Peyer's patch (tissue), 4 donors: Measurements from ENCODE around the gene TCEANC. TPM values are rescaled to one million over a fixed set of nuclear protein-coding genes. Genes with fewer than 3 reads are reported as not detected.

ENCODE experiments used
- DNase-seq, 3 donors: peaks; one replicate each; pipeline ENCODE4 v3.0.0-alpha.2; 2017 to 2019
- H3K27ac ChIP-seq, 4 donors: fragments of 200-600 bp; sonication (generic); one replicate each; pipeline ENCODE4 v1.5.1; 2016 to 2019
- H3K27me3 ChIP-seq, 2 donors: fragments of 200-600 bp; sonication (generic); one replicate each; pipeline ENCODE4 v1.5.1; 2019
- H3K36me3 ChIP-seq, 3 donors: fragments of 200-600 bp; sonication (generic); one replicate each; pipeline ENCODE4 v1.5.1; 2016 to 2019
- H3K4me1 ChIP-seq, 4 donors: fragments of 200-600 bp; sonication (generic); one replicate each; pipeline ENCODE4 v1.5.1; 2016 to 2019
- H3K4me3 ChIP-seq, 4 donors: fragments of 200-600 bp; sonication (generic); 1 replicate in 3 of 4; 2 replicates in 1 of 4; pipeline ENCODE4 v1.5.1; 2016 to 2019; ENCODE audit warnings: mild to moderate bottlenecking in 1 of 4
- H3K9me3 ChIP-seq, 4 donors: fragments of 200-600 bp; sonication (generic); one replicate each; pipeline ENCODE4 v1.5.1; 2016 to 2019; ENCODE audit warnings: mild to moderate bottlenecking in 1 of 4
- POLR2A ChIP-seq, 2 donors: fragments of 450-650 bp; IDR thresholded peaks; one replicate each; pipeline ENCODE4 v1.5.1; 2017; ENCODE audit warnings: antibody characterized with exemption in 2 of 2, mild to moderate bottlenecking in 2 of 2, moderate library complexity in 2 of 2
- total RNA-seq, 4 donors: library from RNA; depleted of rRNA; stranded (reverse); fragments of >200 nt; gene quantifications; one replicate each; pipeline ENCODE4 v1.1.0, GENCODE V29; 2016
- TF ChIP-seq, protein P1 (sequence below), 6 experiments: fragments of 450-650 bp in 4 of 6; fragments of 200-600 bp in 2 of 6; sonication (generic) in 1 of 6; IDR thresholded peaks; one replicate each; pipeline ENCODE4 v1.5.1; 2017 to 2019; ENCODE audit warnings: antibody characterized with exemption in 6 of 6, mild to moderate bottlenecking in 3 of 6, moderate library complexity in 1 of 6

TCEANC gene
- total RNA-seq, 4 donors from 2014 or later = 2.8 to 9.1 (median 5.8) TPM

GRCh38 chrX:13689741-13690211, 36.8 kb downstream of the TCEANC start:
- Histone ChIP-seq H3K27me3 (no peaks in the 10 kb centered on the region), H3K36me3 (no peaks in the 10 kb centered on the region), H3K4me1 (peaks cover 0 to 25% (median 6%) of the 10 kb centered on the region in 4 donors), H3K27ac (peak overlapping the region; percentile 86 to 97 (median 91)), H3K9me3 (no peaks in the 10 kb centered on the region), H3K4me3 (peak overlapping the region; percentile 65 to 92 (median 79))
- TF ChIP-seq, protein P1, sequence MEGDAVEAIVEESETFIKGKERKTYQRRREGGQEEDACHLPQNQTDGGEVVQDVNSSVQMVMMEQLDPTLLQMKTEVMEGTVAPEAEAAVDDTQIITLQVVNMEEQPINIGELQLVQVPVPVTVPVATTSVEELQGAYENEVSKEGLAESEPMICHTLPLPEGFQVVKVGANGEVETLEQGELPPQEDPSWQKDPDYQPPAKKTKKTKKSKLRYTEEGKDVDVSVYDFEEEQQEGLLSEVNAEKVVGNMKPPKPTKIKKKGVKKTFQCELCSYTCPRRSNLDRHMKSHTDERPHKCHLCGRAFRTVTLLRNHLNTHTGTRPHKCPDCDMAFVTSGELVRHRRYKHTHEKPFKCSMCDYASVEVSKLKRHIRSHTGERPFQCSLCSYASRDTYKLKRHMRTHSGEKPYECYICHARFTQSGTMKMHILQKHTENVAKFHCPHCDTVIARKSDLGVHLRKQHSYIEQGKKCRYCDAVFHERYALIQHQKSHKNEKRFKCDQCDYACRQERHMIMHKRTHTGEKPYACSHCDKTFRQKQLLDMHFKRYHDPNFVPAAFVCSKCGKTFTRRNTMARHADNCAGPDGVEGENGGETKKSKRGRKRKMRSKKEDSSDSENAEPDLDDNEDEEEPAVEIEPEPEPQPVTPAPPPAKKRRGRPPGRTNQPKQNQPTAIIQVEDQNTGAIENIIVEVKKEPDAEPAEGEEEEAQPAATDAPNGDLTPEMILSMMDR (IDR thresholded peaks at IDR 0.05) = no peak
- TF ChIP-seq POLR2A (IDR thresholded peaks at IDR 0.05) = no peak
- no peak for DNase-seq

DNA sequence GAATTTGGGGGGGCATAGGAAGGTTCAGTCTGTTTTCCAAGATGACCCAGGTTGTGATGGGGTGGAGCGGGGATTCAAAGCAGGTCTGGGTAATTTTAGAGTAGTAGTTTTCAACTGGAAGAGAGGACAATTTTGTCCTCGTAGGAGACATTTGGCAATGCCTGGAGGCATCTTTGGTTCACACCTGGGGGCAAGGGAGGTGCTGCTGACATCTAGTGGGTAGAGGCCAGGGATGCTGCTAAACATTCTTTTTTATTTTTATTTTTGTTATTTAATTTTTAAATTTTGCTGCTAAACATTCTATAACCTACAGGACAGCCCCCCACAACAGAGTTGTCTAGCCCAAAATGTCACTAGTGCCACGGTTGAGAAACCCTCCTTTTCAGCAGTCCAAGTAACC, 37.9 kb downstream of the TCEANC start:
- Histone ChIP-seq H3K27ac (no peak overlapping the region), H3K4me1 (peaks cover 0 to 32% (median 6%) of the 10 kb centered on the region in 4 donors), H3K4me3 (peak overlapping the region in 1 of 4 donors; percentile 90), H3K27me3 (no peaks in the 10 kb centered on the region), H3K9me3 (no peaks in the 10 kb centered on the region), H3K36me3 (no peaks in the 10 kb centered on the region)
- no peak for DNase-seq
- TF ChIP-seq POLR2A (IDR thresholded peaks at IDR 0.05) = no peak
- TF ChIP-seq, protein P1 (IDR thresholded peaks at IDR 0.05) = peak in 1 of 6 experiments; percentile 11

- Histone ChIP-seq H3K27me3 (no peaks in the 10 kb centered on the region), H3K4me1 (peaks cover 0 to 32% (median 6%) of the 10 kb centered on the region in 4 donors), H3K9me3 (no peaks in the 10 kb centered on the region), H3K27ac (peak overlapping the region in 1 of 4 donors; percentile 35), H3K4me3 (no peak overlapping the region), H3K36me3 (no peaks in the 10 kb centered on the region)
- DNase-seq = no peak
- TF ChIP-seq POLR2A (IDR thresholded peaks at IDR 0.05) = no peak
- TF ChIP-seq, protein P1 (IDR thresholded peaks at IDR 0.05) = no peak
Measured at GRCh38 chrX:13691841-13692371, 39.0 kb downstream of the TCEANC start.

DNA sequence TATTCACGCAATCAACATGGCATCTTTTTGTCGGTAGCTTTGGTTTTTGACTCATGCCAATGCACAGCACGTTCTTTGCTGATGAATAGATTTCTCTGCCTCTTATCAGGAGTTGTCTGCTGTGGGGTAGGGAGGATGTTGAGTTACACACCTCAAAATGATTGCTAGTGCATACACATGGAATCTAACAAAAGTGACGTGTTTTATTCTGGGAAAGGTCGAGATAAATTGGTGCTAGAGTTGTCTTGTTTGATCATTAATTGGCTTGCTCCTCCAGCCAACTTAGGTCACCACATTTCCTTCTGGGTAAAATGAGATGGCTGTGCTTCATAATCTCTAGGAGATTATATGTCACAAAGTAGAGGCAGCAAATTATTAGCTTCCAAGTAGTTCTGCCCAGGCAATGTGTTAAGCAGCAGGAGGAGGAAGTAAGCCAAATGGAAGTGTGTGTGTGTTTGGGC, 39.9 kb downstream of the TCEANC start:
- Histone ChIP-seq H3K27ac (peak overlapping the region in 1 of 4 donors; percentile 35), H3K36me3 (no peaks in the 10 kb centered on the region), H3K4me1 (peaks cover 0 to 32% (median 6%) of the 10 kb centered on the region in 4 donors), H3K9me3 (no peaks in the 10 kb centered on the region), H3K27me3 (no peaks in the 10 kb centered on the region), H3K4me3 (no peak overlapping the region)
- DNase-seq = no peak
- no peak for TF ChIP-seq POLR2A (IDR thresholded peaks at IDR 0.05)
- TF ChIP-seq, protein P1 (IDR thresholded peaks at IDR 0.05) = no peak

GRCh38 chrX:13693341-13693961, 40.5 kb downstream of the TCEANC start:
- DNase-seq = no peak
- TF ChIP-seq POLR2A (IDR thresholded peaks at IDR 0.05) = no peak
- TF ChIP-seq, protein P1 (IDR thresholded peaks at IDR 0.05) = no peak

More at GRCh38 chrX:13693341-13693961, 40.5 kb downstream of the TCEANC start:
- Histone ChIP-seq H3K4me1 (peaks cover 0 to 32% (median 6%) of the 10 kb centered on the region in 4 donors), H3K4me3 (no peak overlapping the region), H3K36me3 (no peaks in the 10 kb centered on the region), H3K9me3 (no peaks in the 10 kb centered on the region), H3K27me3 (no peaks in the 10 kb centered on the region), H3K27ac (peak overlapping the region in 1 of 4 donors; percentile 34)
